Ishikawa (cell line): ENCODE measurements around the gene ZNF592.

Source experiments
- CEBPB ChIP-seq: IDR thresholded peaks from 2 replicates; pipeline ENCODE4 v1.6.1; 2012
- CREB1 ChIP-seq: IDR thresholded peaks from 2 replicates; pipeline ENCODE4 v1.6.1; 2012; ENCODE audit warnings: low read depth
- EGR1 ChIP-seq: IDR thresholded peaks from 2 replicates; pipeline ENCODE4 v1.6.1; 2012
- EP300 ChIP-seq: IDR thresholded peaks from 2 replicates; pipeline ENCODE4 v1.6.1; 2012; ENCODE audit warnings: borderline replicate concordance
- MAX ChIP-seq: IDR thresholded peaks from 2 replicates; pipeline ENCODE4 v1.6.1; 2012
- RAD21 ChIP-seq: IDR thresholded peaks from 2 replicates; pipeline ENCODE4 v1.6.1; 2012; ENCODE audit warnings: low read depth
- REST ChIP-seq: IDR thresholded peaks from 2 replicates; pipeline ENCODE4 v1.6.1; 2012; ENCODE audit warnings: low read depth, mild to moderate bottlenecking
- TAF1 ChIP-seq: IDR thresholded peaks from 2 replicates; pipeline ENCODE4 v1.6.1; 2012; ENCODE audit warnings: low read depth, mild to moderate bottlenecking
- YY1 ChIP-seq: IDR thresholded peaks from 2 replicates; pipeline ENCODE4 v1.6.1; 2012; ENCODE audit warnings: low read depth
- ZBTB7A ChIP-seq: IDR thresholded peaks from 2 replicates; pipeline ENCODE4 v1.6.1; 2012; ENCODE audit warnings: low read depth

GRCh38 chr15:84721371-84721770 is 27.0 kb upstream of the ZNF592 start:
- TF ChIP-seq YY1 (no peak), CEBPB (no peak), CREB1 (no peak), REST (no peak), RAD21 (no peak), TAF1 (no peak), EP300 (no peak), ZBTB7A (no peak), MAX (no peak), EGR1 (no peak)
